ENCODE results near the gene ZFP30.
"Not testable (repeated sequence)": the region's sequence is repeated elsewhere in the genome, so short reads cannot be mapped to it uniquely, and the experiment has no call there.

The ZFP30 gene

DNA sequence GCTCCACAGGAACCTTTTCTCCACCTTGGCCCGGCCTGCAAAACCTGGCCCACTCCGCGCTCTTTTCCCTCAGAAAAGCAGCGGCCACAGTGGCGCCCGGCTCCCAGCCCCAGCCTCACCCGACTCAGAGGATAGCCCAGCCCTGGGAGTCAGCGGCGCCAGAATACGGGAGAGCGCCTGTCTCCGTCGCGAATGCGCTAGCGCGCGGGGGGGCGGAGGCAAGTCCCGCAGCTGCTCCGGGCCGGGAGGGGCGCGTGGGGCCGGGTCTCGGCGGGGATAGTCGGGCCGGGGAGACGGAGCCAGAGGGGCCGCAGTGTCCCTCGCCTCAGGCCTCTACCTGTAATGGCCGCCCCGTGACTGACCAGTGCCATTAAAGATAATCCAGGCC is at the start of gene ZFP30:
TSS of gene ZFP30 (minus strand) at position 165 of the 388 bp plus-strand sequence. CDS start 7,643 bp downstream, outside the sequence.
- peak; percentile 71 for DNase-seq

DNA sequence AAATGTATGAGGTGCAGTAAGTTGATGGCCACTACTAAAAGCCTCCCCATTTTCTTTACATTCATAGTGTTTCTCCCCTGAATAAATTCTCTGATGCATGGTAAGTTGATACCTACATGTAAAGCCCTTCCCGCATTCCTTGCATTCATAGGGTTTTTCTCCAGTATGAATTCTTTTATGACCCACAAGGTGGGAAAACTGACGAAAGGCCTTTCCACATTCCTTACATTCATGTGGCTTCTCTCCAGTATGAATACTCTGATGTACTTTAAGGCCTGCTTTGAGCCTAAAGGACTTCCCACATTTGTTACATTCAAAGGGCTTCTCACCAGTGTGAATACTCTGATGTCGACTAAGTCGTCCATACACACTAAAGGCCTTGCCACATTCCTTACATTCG is 43.8 kb upstream of the ZFP30 start:
- DNase-seq: no peak

GRCh38 chr19:37698216-37698615 is 43.0 kb upstream of the ZFP30 start:
- DNase-seq: no peak

DNA sequence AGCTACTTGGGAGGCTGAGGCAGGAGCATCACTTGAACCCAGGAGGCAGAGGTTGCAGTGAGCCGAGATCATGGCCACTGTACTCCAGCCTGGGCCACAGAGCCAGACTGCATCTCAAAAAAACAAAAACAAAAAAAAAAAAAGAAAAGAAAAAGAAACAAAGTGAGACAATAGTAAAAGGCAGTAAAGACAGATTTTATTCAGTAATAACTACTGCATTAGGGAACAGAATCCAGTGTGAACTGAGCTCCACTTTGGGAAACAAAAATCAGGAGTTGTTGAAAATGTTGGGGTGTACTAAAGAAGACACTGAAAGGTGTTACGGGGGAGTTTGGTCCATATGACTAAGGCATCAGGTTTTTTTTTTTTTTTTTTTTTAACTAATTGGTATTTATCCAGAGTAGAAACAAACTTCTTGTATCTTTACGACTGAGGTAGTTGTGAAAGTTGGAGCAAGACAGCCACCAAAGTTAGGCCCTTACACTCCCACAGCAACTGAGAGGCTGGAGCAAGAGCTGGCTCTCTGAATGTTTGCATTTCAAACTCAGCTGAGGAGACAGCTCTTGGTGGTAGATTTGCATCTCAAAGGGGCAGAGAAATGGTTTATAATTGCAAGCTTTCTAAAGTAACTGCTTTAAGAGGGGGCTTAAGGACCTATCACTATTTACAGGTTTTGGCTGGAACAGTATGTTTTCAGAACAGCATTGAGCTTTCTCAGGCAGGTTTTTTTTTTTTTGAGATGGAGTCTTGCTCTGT is 40.1 kb upstream of the ZFP30 start:
- DNase-seq: no peak

- no peak for DNase-seq
Measured at GRCh38 chr19:37692956-37693620, 37.8 kb upstream of the ZFP30 start.

DNA sequence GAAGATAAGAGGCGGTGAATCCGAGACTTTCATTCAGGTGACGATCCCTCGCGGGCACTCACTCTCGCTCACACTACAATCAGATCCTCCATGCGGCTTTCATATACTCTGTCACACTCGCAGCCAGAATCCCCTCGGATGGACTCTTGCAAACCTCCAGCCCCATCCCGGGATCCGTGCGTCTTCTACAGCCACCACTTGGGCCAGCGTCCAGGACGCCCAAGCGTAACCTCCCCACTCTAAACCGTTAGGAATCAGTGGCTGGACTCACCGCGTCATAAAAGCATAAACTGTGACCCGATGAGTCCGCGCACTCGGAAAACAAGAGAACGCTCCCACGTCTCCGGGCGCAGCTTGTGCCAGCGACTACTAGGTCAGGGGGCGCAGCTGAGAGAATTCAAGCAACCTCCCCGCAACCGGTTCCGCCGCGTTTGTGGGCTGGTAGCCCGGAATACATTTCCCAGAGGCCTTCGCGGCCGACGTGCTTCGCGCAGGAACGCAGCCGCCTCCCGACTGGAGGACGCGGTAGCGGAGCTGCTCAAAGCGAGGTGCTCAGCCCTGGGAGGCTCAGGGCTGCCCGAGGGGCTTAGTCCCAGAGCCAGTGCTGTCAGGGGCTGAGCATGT is 36.7 kb upstream of the ZFP30 start:
- DNase-seq: peak; percentile 84

DNA sequence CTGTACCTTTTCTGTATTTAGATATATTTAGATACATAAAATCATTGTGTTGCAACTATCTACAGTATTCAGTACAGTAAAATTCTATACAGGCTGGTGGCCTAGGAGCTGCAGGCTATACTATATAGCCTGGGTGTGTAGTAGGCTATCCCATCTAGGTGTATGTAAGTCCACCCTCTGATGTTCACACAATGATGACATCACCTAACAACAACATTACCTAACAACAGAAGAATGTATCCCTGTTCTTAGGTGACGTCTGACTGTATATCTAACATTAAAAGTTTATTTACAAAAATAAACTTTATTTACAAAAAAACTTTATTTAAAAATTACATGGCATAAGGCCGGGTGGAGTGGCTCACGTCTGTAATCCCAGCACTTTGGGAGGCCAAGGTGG is 28.3 kb upstream of the ZFP30 start:
- no peak for DNase-seq

- DNase-seq: no peak
Measured at GRCh38 chr19:37669450-37669914, 14.2 kb upstream of the ZFP30 start.

DNA sequence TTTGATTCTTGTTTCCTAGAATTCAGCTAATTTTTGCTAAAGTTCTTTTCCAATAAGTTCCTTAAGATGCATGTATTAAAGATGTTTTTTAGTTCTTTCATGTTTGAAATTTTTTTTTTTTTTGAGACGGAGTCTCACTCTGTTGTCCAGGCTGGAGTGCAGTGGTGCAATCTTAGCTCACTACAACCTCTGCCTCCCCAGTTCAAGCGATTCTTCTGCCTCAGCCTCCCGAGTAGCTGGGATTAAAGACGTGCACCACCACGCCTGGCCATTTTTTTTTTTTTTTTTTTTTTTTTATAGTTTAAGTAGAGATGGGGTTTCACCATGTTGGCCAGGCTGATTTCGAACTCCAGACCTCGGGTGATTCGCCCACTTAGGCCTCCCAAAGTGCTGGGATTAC is 1.9 kb upstream of the ZFP30 start:
- DNase-seq: not testable (repeated sequence)

DNA sequence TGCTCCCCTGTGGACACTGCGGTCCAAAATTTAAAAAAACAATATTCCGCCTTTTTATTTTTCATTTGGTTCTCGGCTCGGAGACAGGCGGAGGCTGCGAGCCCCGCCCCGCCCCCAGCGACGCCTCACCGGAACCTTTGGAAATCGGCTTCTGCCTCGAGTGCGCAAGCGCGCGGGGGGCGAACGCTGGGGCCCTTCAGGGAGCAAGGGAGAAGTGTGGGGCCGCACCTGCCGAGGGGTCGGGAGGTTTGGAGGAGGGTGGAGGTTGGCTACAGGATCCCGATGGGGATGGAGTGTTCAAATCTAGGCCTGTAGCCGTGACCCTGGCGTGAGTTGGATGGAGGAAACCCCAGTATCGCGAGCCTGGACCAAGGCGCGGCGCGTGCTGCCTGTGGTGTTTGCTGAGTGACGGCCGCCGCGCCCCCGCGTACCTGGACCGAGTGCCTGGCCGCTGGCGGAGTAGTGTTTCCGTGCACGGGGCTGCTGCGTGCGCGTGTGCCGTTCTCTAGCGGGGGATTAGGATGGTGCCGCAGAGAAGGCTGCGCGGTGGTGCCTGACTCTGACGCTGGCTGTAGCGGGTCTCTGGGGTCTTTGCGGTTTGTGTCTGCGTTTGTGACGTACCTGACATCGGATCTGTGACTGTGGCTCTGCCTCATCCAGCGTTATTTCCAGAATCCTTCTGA is 565 bp upstream of the ZFP30 start:
- DNase-seq: peak; percentile 84

DNA sequence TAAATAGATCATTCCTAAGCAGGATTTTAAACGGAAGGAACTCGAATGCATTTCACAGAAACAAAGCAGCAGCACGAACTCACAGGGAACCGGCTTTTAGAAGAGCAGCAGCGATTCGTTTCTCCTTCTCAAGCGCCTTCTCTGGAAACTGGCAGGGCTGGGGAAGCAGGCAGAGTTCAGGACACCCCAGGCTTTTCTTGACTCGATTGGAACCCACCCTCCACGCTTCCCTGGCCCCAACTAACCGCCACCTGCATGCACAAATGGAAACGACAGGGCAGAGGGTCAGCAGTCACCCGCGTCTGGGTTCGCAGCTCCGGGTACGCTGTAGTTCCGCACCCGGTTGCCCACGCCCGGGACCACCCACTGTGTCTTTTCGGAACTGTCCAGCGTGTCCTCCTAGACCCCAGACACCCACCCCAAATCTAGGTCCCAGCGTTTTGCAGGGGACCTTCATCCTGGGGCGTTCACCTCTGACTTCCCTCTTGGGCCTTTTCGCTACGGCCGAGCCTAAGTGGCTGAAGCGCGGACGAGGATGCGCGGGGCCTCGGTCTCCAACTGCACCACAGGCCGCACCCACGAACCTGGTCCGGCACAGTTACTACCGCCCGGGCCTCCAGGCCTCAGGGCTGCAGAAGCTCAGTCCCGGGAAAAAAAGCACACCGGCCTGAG is 500 bp downstream of the ZFP30 start:
- peak; percentile 18 for DNase-seq

DNA sequence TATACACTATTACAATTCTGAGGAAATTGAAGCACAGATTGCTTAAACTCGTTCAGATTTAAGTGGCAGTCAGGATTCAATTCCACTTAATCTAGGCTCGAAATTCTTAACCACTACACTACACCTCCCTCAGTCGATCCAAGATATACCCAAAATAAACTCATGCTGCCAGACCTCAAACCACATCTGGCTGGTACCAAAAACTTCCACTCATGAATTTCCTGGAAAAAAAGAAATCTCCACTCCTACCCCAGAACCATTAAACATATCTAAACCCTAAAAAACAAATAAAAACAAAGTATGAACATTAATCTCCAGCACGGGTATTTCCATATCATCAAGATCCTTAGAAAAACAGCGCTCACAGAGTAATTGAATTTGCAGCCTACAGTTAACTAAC is 1.1 kb downstream of the ZFP30 start:
- DNase-seq: no peak

DNA sequence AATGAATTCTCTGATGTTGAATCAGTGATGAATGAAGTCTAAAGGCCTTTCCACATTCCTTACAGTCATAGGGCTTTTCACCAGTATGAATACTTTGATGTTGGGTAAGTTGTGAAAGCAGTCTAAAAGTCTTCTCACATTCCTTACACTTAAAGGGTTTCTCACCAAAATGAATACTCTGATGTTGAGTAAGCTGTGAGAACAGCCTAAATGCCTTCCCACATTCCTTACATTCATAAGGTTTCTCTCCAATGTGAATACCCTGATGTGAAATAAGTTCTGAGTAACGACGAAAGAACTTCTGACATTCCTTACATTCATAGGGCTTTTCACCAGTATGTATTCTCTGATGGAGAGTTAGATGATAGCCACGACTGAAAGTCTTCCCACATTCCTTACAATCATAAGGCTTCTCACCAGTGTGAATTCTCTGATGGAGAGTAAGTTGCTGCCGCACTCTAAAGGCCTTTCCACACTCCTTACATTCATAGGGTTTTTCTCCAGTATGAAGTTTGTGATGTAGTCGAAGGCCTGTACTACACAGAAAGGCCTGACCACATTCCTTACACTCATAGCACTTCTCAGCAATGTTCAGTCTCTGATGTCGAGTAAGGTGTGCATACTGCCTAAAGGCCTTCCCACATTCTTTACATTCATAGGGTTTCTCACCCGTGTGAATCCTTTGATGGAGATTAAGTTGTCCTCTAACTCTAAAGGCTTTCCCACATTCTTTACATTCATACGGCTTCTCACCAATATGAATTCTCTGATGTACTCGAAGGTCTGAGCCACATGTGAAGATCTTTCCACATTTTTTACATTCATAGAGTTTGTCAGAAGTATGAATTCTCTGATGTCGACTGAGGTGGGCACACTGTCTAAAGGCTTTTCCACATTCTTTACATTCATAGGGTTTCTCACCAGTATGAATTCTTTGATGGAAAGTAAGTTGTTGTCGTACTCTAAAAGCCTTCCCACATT is 19.9 kb downstream of the ZFP30 start:
- DNase-seq: no peak

DNA sequence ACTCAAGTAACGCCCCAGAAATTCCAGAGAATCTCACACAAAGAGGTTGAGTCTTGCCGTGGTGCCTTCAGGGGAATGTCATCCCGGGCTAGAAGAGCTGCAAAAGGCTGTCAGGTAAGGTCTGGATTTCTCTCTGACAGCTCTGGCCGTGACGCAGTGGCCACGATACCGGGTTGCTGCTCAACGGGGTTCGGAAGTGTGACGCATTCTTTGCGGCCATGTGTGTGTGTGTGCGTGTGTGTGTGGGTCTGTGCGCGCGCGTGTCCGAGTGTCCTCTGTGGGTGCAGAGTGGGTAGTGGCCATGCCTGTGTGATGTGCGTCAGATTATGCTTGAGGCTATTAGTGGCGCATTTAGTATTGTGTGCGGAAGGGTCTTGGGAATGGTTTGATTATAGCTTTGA is 60.3 kb downstream of the ZFP30 start:
- peak; percentile 80 for DNase-seq

DNA sequence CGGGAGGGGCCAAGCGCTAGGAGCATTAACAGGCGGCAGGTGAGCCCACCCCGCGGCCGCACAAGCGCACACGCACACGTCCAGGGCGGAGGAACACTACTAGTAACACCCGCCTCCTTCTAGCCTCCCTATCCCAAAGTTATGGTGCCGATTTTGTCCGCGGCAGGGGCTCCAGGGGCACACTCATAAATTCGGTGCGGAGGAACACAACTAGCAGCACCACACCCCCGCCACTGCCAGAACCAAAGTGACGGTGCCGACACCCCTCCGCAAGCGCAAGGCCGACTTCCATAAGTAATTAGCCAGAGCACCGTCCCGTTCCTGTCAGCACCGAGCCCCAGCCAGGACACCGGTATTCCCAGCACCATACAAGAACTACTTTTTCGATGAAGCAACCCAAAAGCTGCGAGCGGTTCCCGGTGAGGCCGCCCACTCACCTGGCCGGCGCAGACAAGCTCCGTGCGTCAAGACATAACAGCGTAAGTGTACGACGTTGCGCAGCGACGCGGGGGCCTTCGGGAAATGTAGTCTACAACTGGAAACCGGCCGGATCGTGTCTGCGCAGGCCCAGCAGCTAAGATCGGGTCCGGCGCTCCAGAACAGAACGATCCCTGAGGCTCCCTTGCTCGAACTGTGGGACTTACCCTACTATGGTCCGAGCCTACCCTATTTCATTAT is 60.8 kb downstream of the ZFP30 start, which contains the start of the genes ZNF540 and ZNF571:
TSS of gene ZNF540 (plus strand) at position 573 of the 678 bp plus-strand sequence. CDS start 3,572 bp downstream, outside the sequence.
TSS of gene ZNF571 (minus strand) at position 489 of the 678 bp plus-strand sequence. CDS start 8,116 bp downstream, outside the sequence.
- DNase-seq: peak; percentile 94

- DNase-seq: no peak
Measured at GRCh38 chr19:37593996-37594303, 61.3 kb downstream of the ZFP30 start.

DNA sequence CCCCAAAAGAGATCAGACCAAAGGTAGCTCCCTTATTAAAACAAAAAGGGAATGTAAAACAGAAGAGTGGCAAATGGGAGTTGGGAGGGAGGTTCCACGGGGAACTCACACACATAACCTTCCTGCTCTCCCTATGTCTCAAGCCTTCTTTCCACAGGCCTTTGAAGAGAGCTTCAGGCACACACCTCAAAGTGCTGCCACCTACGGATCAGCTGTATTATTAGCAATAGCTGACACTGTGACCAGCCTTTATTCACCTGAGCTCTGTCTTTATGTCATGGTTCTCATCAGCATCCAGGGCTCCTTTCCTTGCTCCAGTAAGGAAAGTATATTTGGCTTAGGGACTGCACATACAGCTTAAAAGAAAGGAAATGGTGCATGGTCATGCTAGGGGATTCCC is 71.9 kb downstream of the ZFP30 start:
- no peak for DNase-seq

DNA sequence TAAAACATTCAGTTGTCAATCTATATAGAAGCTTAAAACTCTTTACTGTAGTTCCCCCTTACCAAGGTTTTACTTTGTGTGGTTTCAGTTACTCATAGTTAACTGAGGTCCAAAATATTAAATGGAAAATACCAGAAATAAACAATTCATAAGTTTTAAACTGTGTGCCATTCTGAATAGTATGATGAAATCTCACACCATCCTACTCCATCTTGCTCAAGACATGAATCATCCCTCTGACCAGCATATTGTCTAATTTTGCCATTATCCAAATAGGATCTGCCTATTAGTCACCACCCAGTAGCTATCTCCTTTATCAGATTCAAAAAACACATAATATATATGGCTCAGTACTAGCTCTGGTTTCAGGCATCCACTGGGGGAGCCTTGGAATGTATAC is 83.1 kb downstream of the ZFP30 start:
- DNase-seq: no peak

DNA sequence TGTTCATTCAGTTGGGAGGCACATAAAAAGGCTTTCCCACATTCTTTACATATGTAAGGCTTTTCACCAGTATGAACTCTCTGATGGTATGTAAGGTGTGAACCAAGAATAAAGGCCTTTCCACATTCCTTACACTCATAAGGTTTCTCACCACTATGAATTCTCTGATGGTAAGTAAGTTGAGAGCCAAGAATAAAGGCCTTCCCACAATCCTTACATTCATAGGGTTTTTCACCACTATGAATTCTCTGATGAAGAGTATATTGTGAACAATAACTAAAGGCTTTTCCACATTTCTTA is 89.9 kb downstream of the ZFP30 start:
- no peak for DNase-seq

GRCh38 chr19:37564624-37565369 is 90.5 kb downstream of the ZFP30 start:
- no peak for DNase-seq

Measured in CD4-positive, alpha-beta T cell treated with Interleukin-10 for 1 hour (primary cell).